HG02885 (cell line): ENCODE data around the gene SMARCA4.
"Not testable (repeated sequence)": the region's sequence is repeated elsewhere in the genome, so short reads cannot be mapped to it uniquely, and the experiment has no call there.

Source experiments
- ATAC-seq: cut with Tn5 transposase; IDR thresholded peaks from one replicate; pipeline ENCODE4 v1.9.1; 2021; ENCODE audit warnings: mild to moderate bottlenecking; ENCODE audit not compliant: unreplicated experiment, poor library complexity

SMARCA4 gene

GRCh38 chr19:11090997-11091702, 130.3 kb downstream of the SMARCA4 start:
- no peak for ATAC-seq

DNA sequence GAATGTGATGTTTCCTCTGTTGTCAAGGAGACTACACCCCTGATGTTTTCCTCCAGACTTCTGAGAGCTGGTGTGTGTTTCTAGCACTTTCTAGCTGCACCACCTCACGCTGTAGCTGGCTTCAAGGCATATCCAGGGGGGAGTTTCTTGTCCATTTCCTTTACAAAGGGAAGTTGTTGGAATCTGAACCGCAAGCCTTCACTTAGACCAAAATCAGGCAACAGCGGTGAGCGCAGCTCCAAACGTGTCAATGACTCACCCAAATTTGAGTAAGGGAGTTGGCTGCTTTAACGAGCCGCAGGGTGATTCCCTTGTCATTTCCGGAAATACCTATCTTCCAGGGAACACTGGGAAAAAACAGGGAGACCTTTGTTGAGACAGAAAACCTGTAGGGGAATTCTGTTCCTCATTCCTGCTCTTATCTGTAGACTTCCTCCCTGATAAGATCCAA, 130.9 kb downstream of the SMARCA4 start:
- no peak for ATAC-seq

DNA sequence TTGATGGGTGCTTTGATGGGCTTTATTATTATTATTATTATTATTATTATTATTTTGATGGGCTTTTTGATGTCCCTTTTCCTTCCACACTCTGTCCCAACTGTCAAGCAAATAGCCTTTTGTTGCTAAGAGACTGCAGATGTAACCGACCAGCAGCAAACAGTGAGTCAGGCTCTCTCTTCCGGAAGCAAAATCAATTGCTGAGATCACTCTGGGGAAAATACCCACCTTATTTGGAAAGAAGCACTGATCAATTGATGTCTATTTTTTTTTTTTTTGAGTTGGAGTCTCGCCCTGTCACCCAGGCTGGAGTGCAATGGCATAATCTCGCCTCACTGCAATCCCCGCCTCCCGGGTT, 131.3 kb downstream of the SMARCA4 start:
- ATAC-seq = no peak

GRCh38 chr19:11093689-11094238, 132.9 kb downstream of the SMARCA4 start:
- no peak for ATAC-seq

- no peak for ATAC-seq
Observed at GRCh38 chr19:11094520-11094894, 133.7 kb downstream of the SMARCA4 start.

- peak; percentile 39 for ATAC-seq
Observed at GRCh38 chr19:11096210-11096841, 135.5 kb downstream of the SMARCA4 start.

DNA sequence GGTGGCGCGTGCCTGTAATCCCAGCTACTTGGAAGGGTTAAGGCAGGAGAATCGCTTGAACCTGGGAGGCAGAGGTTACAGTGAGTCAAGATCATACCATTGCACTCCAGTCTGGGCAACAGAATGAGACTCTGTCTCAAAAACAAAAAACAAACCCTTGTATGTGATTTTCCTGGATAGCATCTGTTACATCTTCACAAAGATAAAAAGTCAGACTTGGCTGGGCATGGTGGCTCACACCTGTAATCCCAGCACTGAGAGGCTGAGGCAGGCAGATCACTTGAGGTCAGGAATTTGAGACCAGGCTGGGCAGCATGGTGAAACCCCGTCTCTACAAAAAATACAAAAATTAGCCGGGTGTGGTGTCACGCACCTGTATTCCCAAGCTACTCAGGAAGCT, 136.5 kb downstream of the SMARCA4 start:
- ATAC-seq = not testable (repeated sequence)

DNA sequence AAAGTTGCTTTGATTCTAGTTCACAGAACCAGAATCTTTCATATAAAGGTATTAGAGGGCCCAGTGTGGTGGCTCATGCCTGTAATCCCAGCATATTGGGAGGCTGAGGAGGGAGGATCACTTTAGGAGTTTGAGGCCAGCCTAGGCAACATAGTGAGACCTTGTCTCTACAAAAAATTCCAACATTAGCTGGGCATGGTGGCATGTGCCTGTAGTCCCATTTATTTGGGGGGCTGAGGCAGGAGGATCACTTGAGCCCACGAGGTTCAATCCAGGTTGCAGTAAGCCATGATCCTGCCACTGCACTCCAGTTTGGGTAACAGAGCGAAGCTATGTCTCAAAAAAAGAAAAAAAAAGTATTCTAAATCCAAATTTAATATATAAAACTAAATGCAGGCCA, 137.5 kb downstream of the SMARCA4 start:
- ATAC-seq = no peak

DNA sequence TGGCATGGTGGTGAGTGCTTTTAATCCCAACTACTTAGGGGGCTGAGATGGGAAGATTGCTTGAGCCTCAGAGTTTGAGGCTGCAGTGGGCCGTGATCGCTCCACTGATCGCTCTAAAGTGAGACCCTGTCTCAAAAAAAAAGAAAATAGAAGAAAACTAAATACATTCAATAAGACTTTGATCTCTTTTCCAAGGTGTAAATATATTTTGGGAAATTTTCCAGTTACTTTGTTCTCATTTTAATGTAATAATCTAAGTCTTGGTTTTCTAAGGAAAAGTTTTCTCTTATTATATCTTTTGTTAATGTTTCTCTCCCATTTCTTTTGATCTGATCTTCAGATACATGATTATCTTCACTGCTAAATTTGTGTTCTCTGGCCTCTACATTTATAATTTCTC, 138.0 kb downstream of the SMARCA4 start:
- no peak for ATAC-seq

- no peak for ATAC-seq
Observed at GRCh38 chr19:11100049-11100448, 139.2 kb downstream of the SMARCA4 start.

DNA sequence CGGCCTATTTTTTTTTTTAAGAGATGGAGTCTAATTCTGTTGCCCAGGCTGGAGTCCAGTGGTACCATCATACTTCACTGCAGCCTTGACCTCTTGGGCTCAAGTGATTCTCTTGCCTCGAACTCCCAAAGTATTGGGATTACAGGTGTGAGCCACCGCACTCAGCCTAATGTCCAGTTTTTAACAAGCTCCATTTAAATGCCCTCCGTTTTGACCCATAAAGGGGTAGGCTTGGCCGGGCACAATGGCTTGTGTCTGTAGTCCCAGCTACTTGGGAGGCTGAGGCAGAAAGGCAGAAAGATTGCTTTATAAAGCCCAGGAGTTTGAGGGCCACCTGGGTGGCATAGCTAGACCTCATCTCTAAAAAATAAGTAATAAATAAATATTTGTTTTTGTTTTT, 140.2 kb downstream of the SMARCA4 start:
- ATAC-seq = no peak

GRCh38 chr19:11102944-11103343, 142.1 kb downstream of the SMARCA4 start:
- ATAC-seq = no peak

- not testable (repeated sequence) for ATAC-seq
Observed at GRCh38 chr19:11103667-11104066, 142.8 kb downstream of the SMARCA4 start.

DNA sequence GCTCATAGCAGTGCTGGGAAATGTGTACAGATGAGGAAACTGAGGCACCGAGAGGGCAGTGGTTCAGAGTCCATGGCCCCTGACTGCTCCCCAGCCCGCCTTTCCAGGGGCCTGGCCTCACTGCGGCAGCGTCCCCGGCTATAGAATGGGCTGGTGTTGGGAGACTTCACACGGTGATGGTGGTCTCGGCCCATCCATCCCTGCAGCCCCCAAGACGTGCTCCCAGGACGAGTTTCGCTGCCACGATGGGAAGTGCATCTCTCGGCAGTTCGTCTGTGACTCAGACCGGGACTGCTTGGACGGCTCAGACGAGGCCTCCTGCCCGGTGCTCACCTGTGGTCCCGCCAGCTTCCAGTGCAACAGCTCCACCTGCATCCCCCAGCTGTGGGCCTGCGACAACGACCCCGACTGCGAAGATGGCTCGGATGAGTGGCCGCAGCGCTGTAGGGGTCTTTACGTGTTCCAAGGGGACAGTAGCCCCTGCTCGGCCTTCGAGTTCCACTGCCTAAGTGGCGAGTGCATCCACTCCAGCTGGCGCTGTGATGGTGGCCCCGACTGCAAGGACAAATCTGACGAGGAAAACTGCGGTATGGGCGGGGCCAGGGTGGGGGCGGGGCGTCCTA, 144.3 kb downstream of the SMARCA4 start:
- ATAC-seq = no peak

DNA sequence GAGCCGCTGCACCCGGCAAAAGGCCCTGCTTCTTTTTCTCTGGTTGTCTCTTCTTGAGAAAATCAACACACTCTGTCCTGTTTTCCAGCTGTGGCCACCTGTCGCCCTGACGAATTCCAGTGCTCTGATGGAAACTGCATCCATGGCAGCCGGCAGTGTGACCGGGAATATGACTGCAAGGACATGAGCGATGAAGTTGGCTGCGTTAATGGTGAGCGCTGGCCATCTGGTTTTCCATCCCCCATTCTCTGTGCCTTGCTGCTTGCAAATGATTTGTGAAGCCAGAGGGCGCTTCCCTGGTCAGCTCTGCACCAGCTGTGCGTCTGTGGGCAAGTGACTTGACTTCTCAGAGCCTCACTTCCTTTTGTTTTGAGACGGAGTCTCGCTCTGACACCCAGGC, 145.6 kb downstream of the SMARCA4 start:
- ATAC-seq = no peak

- no peak for ATAC-seq
Observed at GRCh38 chr19:11108746-11109145, 147.9 kb downstream of the SMARCA4 start.

- ATAC-seq = no peak
Observed at GRCh38 chr19:11111117-11111770, 150.4 kb downstream of the SMARCA4 start.

GRCh38 chr19:11111771-11112144, 150.9 kb downstream of the SMARCA4 start:
- ATAC-seq = no peak
